Natural killer cell (primary cell): ENCODE data around the gene BCLAF3. TPM values are rescaled to one million over a fixed set of nuclear protein-coding genes. Genes with fewer than 3 reads are reported as not detected.

Source experiments
- ATAC-seq, 3 donors: fragments of 150-1000 bp in 2 of 3; fragments of 200-7000 bp in 1 of 3; cut with Tn5 transposase; 1 replicate in 1 of 3; 2 replicates in 2 of 3; pipeline ENCODE4 v1.10.0; 2021; ENCODE audit warnings: mild to moderate bottlenecking in 2 of 3, moderate library complexity in 2 of 3
- DNase-seq, 2 donors: peaks; one replicate each; pipeline versions ENCODE4 v3.0.0 to v3.0.0-alpha.2; 2013 to 2021; ENCODE audit warnings: mixed read lengths in 1 of 2
- H3K27ac ChIP-seq: one replicate; pipeline ENCODE4 v1.5.1; 2013; ENCODE audit warnings: mild to moderate bottlenecking, low read length
- H3K27me3 ChIP-seq: one replicate; pipeline ENCODE4 v1.6.1; 2013; ENCODE audit warnings: low read length; ENCODE audit not compliant: control insufficient read depth, insufficient read depth
- H3K36me3 ChIP-seq: one replicate; pipeline ENCODE4 v1.6.1; 2013; ENCODE audit warnings: low read length; ENCODE audit not compliant: control insufficient read depth, insufficient read depth
- H3K4me1 ChIP-seq: one replicate; pipeline ENCODE4 v1.6.1; 2013; ENCODE audit warnings: low read length; ENCODE audit not compliant: control insufficient read depth, insufficient read depth
- H3K4me3 ChIP-seq: one replicate; pipeline ENCODE4 v1.5.1; 2013; ENCODE audit warnings: low read length
- H3K9me3 ChIP-seq: one replicate; pipeline ENCODE4 v1.6.1; 2013; ENCODE audit warnings: low read length; ENCODE audit not compliant: control insufficient read depth, insufficient read depth
- H3K27ac Mint-ChIP-seq, 2 donors: one replicate each; pipeline ENCODE4 v1.8.0; 2022; ENCODE audit warnings: mild to moderate bottlenecking in 2 of 2, mixed read lengths in 2 of 2, moderate library complexity in 1 of 2
- H3K27me3 Mint-ChIP-seq, 2 donors: one replicate each; pipeline ENCODE4 v1.8.0; 2022; ENCODE audit warnings: low read depth in 2 of 2, mixed read lengths in 2 of 2
- H3K36me3 Mint-ChIP-seq: one replicate; pipeline ENCODE4 v1.8.0; 2022; ENCODE audit warnings: mixed read lengths
- H3K4me1 Mint-ChIP-seq, 2 donors: one replicate each; pipeline ENCODE4 v1.8.0; 2022; ENCODE audit warnings: mixed read lengths in 2 of 2
- H3K4me3 Mint-ChIP-seq: one replicate; pipeline ENCODE4 v1.8.0; 2022; ENCODE audit warnings: mild to moderate bottlenecking, moderate library complexity, mixed read lengths
- H3K9me3 Mint-ChIP-seq, 2 donors: one replicate each; pipeline ENCODE4 v1.8.0; 2022; ENCODE audit warnings: mixed read lengths in 2 of 2
- CTCF ChIP-seq: fragments of 200-600 bp; IDR thresholded peaks from one replicate; pipeline ENCODE4 v1.8.0; 2022; ENCODE audit warnings: antibody characterized with exemption
- WGBS: methylation state at CpG from one replicate; pipeline ENCODE4 v1.1.7; 2013; ENCODE audit warnings: missing lambda C conversion rate; ENCODE audit not compliant: insufficient coverage; 5-methylcytosine and 5-hydroxymethylcytosine counted together
- intact Hi-C: fragments of 100-400 bp; cut with micrococcal nuclease; formaldehyde crosslinking; loops from one replicate; pipeline ENCODE4 v1.14.2; 2022
- total RNA-seq, 4 donors: library from RNA; stranded (reverse); fragments of 120-200 nt in 1 of 4; gene quantifications; one replicate each; pipeline versions ENCODE4 v1.2.3 to v1.2.4, GENCODE V29; 2013 to 2022

BCLAF3 gene
- total RNA-seq, 3 donors from 2014 or later (not counting 1 experiment from before 2014, with no cell fraction given), result 16.5 to 20.8 (median 20.1) TPM

GRCh38 chrX:20019672-20020365 lies 29.0 kb upstream of the BCLAF3 start:
- Histone ChIP-seq H3K9me3 (no peaks in the 10 kb centered on the region), H3K27me3 (no peaks in the 10 kb centered on the region), H3K27ac (no peak overlapping the region), H3K4me1 (no peaks in the 10 kb centered on the region), H3K4me3 (no peak overlapping the region), H3K36me3 (no peaks in the 10 kb centered on the region)
- H3K27me3 Mint-ChIP-seq, result peaks cover 0 to 9% of the 10 kb centered on the region in 2 donors
- WGBS, result 92% methylated on average over 6 of the region's 6 CpGs
- peaks cover 7% of the 10 kb centered on the region for H3K36me3 Mint-ChIP-seq
- H3K9me3 Mint-ChIP-seq, result peaks cover 2 to 4% of the 10 kb centered on the region in 2 donors
- intact Hi-C loops, result no loop called here
- TF ChIP-seq CTCF, result no peak
- ATAC-seq (no peak), DNase-seq (no peak)
- H3K4me3 Mint-ChIP-seq, result no peak overlapping the region
- H3K27ac Mint-ChIP-seq, result no peak overlapping the region
- H3K4me1 Mint-ChIP-seq, result peaks cover 0 to 4% of the 10 kb centered on the region in 2 donors

- intact Hi-C loops, result no loop called here
- Histone ChIP-seq H3K4me3 (no peak overlapping the region), H3K27me3 (no peaks in the 10 kb centered on the region), H3K4me1 (no peaks in the 10 kb centered on the region), H3K9me3 (no peaks in the 10 kb centered on the region), H3K36me3 (no peaks in the 10 kb centered on the region), H3K27ac (no peak overlapping the region)
- DNase-seq, result no peak
- no peak for TF ChIP-seq CTCF
- no peak overlapping the region for H3K4me3 Mint-ChIP-seq
- 100% methylated on average over 1 of the region's 2 CpGs for WGBS
- peaks cover 7% of the 10 kb centered on the region for H3K36me3 Mint-ChIP-seq
- peaks cover 0 to 6% of the 10 kb centered on the region in 2 donors for H3K27me3 Mint-ChIP-seq
- peaks cover 2 to 4% of the 10 kb centered on the region in 2 donors for H3K9me3 Mint-ChIP-seq
- ATAC-seq, result no peak
- H3K27ac Mint-ChIP-seq, result no peak overlapping the region
- H3K4me1 Mint-ChIP-seq, result peaks cover 0 to 4% of the 10 kb centered on the region in 2 donors
Observed at GRCh38 chrX:20016616-20016945, 25.7 kb upstream of the BCLAF3 start.

GRCh38 chrX:20015945-20016615 lies 25.2 kb upstream of the BCLAF3 start:
- Mint-ChIP-seq H3K27ac (no peak overlapping the region), H3K9me3 (peaks cover 2 to 4% of the 10 kb centered on the region in 2 donors), H3K36me3 (peaks cover 7% of the 10 kb centered on the region), H3K4me3 (no peak overlapping the region), H3K27me3 (peaks cover 0 to 6% of the 10 kb centered on the region in 2 donors), H3K4me1 (peaks cover 0 to 4% of the 10 kb centered on the region in 2 donors)
- Histone ChIP-seq H3K36me3 (no peaks in the 10 kb centered on the region), H3K9me3 (no peaks in the 10 kb centered on the region), H3K27me3 (no peaks in the 10 kb centered on the region), H3K4me3 (no peak overlapping the region), H3K4me1 (no peaks in the 10 kb centered on the region), H3K27ac (no peak overlapping the region)
- intact Hi-C loops, result no loop called here
- DNase-seq, result no peak
- no peak for ATAC-seq
- no peak for TF ChIP-seq CTCF
- 94% methylated on average over 8 of the region's 9 CpGs for WGBS
